ENCODE data around the gene NRG3. TPM values are rescaled to one million over a fixed set of nuclear protein-coding genes. Genes with fewer than 3 reads are reported as not detected.

The NRG3 gene
- total RNA-seq, 1 donor from 2014 or later, result not detected

- no peak for TF ChIP-seq CTCF (IDR thresholded peaks at IDR 0.05; ENCODE audit: insufficient read depth, low read length, severe bottlenecking)
- FAIRE-seq (no peak), DNase-seq (ENCODE audit: low read depth) (no peak)
Measured at GRCh38 chr10:82072124-82072523, 197.1 kb downstream of the NRG3 start.

GRCh38 chr10:82075605-82076004 is 200.6 kb downstream of the NRG3 start:
- H3K27me3 ChIP-seq (ENCODE audit: control insufficient read depth, insufficient read depth, low read length), result no peaks in the 10 kb centered on the region
- no peak for FAIRE-seq
- no peaks in the 10 kb centered on the region for H3K36me3 ChIP-seq (ENCODE audit: control insufficient read depth, insufficient read depth, low read length)
- no peak for DNase-seq (ENCODE audit: low read depth)
- TF ChIP-seq CTCF (IDR thresholded peaks at IDR 0.05; ENCODE audit: insufficient read depth, low read length, severe bottlenecking), result no peak
- no peak overlapping the region for H3K4me3 ChIP-seq (ENCODE audit: low read depth, low read length)

More at GRCh38 chr10:82072124-82072523, 197.1 kb downstream of the NRG3 start:
- Histone ChIP-seq H3K36me3 (ENCODE audit: control insufficient read depth, insufficient read depth, low read length) (no peaks in the 10 kb centered on the region), H3K4me3 (ENCODE audit: low read depth, low read length) (no peak overlapping the region), H3K27me3 (ENCODE audit: control insufficient read depth, insufficient read depth, low read length) (no peaks in the 10 kb centered on the region)

DNA sequence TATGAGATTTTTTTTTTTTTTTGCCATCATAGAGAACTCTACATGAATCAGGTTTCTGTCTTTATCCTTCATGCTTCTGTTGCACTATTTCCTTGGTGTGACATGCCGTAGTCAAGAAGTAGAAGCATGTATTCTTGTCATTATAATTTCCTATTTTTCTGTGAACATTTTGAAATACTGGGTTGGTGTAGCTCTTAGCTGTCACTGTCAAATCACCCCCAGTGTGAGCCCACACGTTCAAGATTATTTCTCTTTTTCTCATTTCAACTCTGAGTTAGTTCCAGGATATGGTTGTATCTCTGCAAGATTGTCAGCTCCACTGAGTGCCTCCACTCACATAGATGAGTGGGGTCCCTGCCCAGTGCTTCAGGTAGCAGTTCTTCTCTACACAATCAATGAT is 209.5 kb downstream of the NRG3 start:
- H3K4me3 ChIP-seq (ENCODE audit: low read depth, low read length), result no peak overlapping the region
- DNase-seq (ENCODE audit: low read depth), result no peak
- H3K27me3 ChIP-seq (ENCODE audit: control insufficient read depth, insufficient read depth, low read length), result no peaks in the 10 kb centered on the region
- TF ChIP-seq CTCF (IDR thresholded peaks at IDR 0.05; ENCODE audit: insufficient read depth, low read length, severe bottlenecking), result no peak
- FAIRE-seq, result no peak
- H3K36me3 ChIP-seq (ENCODE audit: control insufficient read depth, insufficient read depth, low read length), result no peaks in the 10 kb centered on the region

DNA sequence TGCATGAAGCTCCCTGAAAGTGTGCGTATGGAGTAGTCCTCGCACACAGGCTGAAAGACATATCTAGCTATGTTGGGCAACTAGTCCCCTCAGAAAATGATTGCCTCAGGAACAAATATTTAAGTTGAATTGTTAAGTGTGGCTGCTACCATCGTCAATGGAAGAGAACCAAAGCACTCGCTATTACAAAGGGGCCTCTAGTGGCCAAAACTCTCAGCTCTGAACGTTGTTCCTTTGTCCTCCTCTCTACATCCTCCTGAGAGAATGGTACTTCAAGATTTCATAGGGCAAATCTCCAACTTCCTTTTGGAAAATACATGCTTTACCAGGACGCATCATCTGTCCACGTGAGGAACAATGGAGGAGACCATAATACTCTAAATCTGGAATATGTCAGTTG is 209.9 kb downstream of the NRG3 start:
- Histone ChIP-seq H3K4me3 (ENCODE audit: low read depth, low read length) (no peak overlapping the region), H3K36me3 (ENCODE audit: control insufficient read depth, insufficient read depth, low read length) (no peaks in the 10 kb centered on the region), H3K27me3 (ENCODE audit: control insufficient read depth, insufficient read depth, low read length) (no peaks in the 10 kb centered on the region)
- FAIRE-seq (no peak), DNase-seq (ENCODE audit: low read depth) (no peak)
- TF ChIP-seq CTCF (IDR thresholded peaks at IDR 0.05; ENCODE audit: insufficient read depth, low read length, severe bottlenecking), result no peak

DNA sequence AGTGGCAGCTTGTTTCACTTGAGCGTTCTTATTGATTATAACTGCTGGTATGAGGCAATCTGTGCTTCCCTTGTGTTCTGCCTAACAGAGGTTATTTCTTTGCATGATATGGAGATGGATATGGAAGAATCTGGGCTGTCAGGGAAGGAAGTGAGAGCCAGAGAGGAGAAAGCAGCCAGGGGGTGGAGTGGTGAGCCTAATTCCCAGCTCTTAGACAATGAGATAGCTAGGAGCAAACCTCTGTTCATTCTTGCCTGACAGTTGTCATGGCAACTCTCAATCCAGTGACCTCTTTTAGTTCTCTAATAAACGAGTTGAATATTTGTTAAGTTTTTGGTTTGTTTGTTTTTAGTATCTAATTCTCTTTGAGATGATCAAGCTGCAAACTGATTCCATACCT is 214.3 kb downstream of the NRG3 start:
- no peak for TF ChIP-seq CTCF (IDR thresholded peaks at IDR 0.05; ENCODE audit: insufficient read depth, low read length, severe bottlenecking)
- no peak overlapping the region for H3K4me3 ChIP-seq (ENCODE audit: low read depth, low read length)
- H3K36me3 ChIP-seq (ENCODE audit: control insufficient read depth, insufficient read depth, low read length), result no peaks in the 10 kb centered on the region
- FAIRE-seq (no peak), DNase-seq (ENCODE audit: low read depth) (no peak)
- no peaks in the 10 kb centered on the region for H3K27me3 ChIP-seq (ENCODE audit: control insufficient read depth, insufficient read depth, low read length)

- DNase-seq (ENCODE audit: low read depth) (no peak), FAIRE-seq (no peak)
- no peak overlapping the region for H3K4me3 ChIP-seq (ENCODE audit: low read depth, low read length)
- no peaks in the 10 kb centered on the region for H3K36me3 ChIP-seq (ENCODE audit: control insufficient read depth, insufficient read depth, low read length)
- TF ChIP-seq CTCF (IDR thresholded peaks at IDR 0.05; ENCODE audit: insufficient read depth, low read length, severe bottlenecking), result no peak
- H3K27me3 ChIP-seq (ENCODE audit: control insufficient read depth, insufficient read depth, low read length), result no peaks in the 10 kb centered on the region
Measured at GRCh38 chr10:82091413-82091812, 216.4 kb downstream of the NRG3 start.
